Duodenal mucosa (tissue), 2 donors: ENCODE results near the gene PWWP2B.

Experiments used
- H3K27ac ChIP-seq: one replicate; pipeline ENCODE4 v1.7.0; 2013; ENCODE audit warnings: low read depth, low read length
- H3K27me3 ChIP-seq, 2 donors: one replicate each; pipeline ENCODE4 v1.7.0; 2013; ENCODE audit warnings: low read length in 2 of 2, control low read depth in 1 of 2; ENCODE audit not compliant: insufficient read depth in 2 of 2, control insufficient read depth in 1 of 2
- H3K36me3 ChIP-seq, 2 donors: one replicate each; pipeline ENCODE4 v1.7.0; 2013; ENCODE audit warnings: low read length in 2 of 2, control low read depth in 1 of 2; ENCODE audit not compliant: insufficient read depth in 2 of 2, control insufficient read depth in 1 of 2
- H3K4me1 ChIP-seq, 2 donors: one replicate each; pipeline ENCODE4 v1.7.0; 2013; ENCODE audit warnings: low read length in 2 of 2, control low read depth in 1 of 2; ENCODE audit not compliant: insufficient read depth in 2 of 2, control insufficient read depth in 1 of 2
- H3K4me3 ChIP-seq, 2 donors: one replicate each; pipeline ENCODE4 v1.7.0; 2013; ENCODE audit warnings: low read length in 2 of 2, low read depth in 1 of 2
- H3K9ac ChIP-seq, 2 donors: one replicate each; pipeline ENCODE4 v1.7.0; 2013; ENCODE audit warnings: low read length in 2 of 2, low read depth in 1 of 2
- H3K9me3 ChIP-seq, 2 donors: one replicate each; pipeline ENCODE4 v1.7.0; 2013; ENCODE audit warnings: low read length in 2 of 2, control low read depth in 1 of 2; ENCODE audit not compliant: control insufficient read depth in 1 of 2

PWWP2B gene

GRCh38 chr10:132439025-132439388 is 42.0 kb downstream of the PWWP2B start:
- H3K27ac ChIP-seq: no peak overlapping the region
- no peaks in the 10 kb centered on the region for H3K27me3 ChIP-seq
- peaks cover 0 to 3% of the 10 kb centered on the region in 2 donors for H3K4me1 ChIP-seq
- H3K4me3 ChIP-seq: no peak overlapping the region
- H3K9ac ChIP-seq: no peak overlapping the region
- no peaks in the 10 kb centered on the region for H3K9me3 ChIP-seq
- no peaks in the 10 kb centered on the region for H3K36me3 ChIP-seq

DNA sequence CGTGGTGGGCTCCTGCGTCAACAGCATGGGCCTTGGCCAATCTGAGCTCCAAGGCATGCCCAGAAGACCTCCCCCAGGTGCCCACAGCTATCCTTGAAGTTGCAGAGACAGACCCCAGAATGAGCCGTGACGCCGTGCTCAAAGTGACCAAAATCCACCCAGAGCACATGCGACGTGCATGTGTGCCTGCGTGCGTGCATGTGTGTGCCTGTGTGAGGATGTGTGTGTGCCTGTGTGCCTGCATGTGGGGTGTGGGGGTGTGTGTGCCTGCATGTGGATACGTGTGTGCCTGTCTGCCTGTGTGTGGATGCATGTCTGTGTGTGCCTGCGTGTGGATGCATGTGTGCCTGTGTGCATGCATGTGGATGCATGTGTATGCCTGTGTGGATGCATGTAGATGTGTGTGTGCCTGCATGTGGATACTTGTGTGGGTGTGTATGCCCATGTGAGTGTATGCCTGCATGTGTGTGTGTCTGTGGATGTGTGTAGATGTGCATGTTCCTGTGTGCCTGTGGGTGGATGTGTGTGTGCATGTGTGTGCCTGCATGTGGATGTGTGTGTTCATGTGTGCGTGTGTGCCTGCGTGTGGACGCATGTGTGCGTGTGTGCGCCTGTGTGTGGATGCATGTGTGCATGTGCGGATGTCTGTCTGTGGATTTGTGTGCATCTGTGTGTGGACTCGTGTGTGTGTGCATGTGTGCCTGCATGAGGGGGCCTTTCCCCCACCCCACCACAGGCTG is 42.6 kb downstream of the PWWP2B start:
- Histone ChIP-seq H3K4me1 (no peaks in the 10 kb centered on the region), H3K4me3 (no peak overlapping the region), H3K9ac (no peak overlapping the region), H3K27me3 (no peaks in the 10 kb centered on the region), H3K9me3 (no peaks in the 10 kb centered on the region), H3K36me3 (no peaks in the 10 kb centered on the region), H3K27ac (no peak overlapping the region)

DNA sequence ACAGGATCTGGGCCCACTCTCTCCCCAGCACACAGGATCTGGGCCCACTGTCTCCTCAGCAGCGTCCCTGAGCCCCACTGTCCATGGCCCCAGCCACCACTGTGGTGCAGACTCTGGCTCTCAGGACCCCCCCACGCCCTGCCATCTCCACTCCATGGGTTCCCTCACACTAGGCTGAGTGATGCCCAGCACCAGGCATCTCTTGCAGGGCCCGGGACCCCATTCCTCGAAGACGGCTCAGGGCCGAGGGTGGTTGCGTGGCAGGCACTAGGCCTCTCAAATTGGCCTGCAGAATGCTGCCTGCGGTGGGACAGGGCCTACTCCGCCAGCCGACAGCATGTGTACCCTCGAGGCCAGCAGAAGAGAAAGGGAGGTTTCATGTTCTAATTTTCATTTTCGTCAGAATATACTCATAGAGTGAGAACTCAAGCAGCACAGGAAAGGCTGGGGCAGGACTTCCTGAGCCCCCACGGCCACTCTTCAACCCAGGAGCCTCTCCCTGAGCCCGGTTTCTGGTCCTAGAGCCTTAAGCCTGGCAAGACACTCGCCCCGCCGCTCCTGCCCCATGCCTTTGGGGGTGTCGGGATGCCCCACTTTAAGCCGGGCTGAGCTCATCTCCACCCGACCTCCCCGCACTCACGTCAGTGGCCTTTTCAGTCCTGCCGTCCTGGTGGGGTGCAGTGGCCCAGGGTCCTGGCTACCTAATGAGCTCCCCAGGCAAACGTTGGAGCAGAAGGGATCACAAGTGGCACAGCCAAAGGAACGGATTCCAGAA is 44.0 kb downstream of the PWWP2B start:
- Histone ChIP-seq H3K9me3 (no peaks in the 10 kb centered on the region), H3K9ac (no peak overlapping the region), H3K27ac (no peak overlapping the region), H3K4me1 (no peaks in the 10 kb centered on the region), H3K36me3 (no peaks in the 10 kb centered on the region), H3K4me3 (no peak overlapping the region), H3K27me3 (no peaks in the 10 kb centered on the region)

DNA sequence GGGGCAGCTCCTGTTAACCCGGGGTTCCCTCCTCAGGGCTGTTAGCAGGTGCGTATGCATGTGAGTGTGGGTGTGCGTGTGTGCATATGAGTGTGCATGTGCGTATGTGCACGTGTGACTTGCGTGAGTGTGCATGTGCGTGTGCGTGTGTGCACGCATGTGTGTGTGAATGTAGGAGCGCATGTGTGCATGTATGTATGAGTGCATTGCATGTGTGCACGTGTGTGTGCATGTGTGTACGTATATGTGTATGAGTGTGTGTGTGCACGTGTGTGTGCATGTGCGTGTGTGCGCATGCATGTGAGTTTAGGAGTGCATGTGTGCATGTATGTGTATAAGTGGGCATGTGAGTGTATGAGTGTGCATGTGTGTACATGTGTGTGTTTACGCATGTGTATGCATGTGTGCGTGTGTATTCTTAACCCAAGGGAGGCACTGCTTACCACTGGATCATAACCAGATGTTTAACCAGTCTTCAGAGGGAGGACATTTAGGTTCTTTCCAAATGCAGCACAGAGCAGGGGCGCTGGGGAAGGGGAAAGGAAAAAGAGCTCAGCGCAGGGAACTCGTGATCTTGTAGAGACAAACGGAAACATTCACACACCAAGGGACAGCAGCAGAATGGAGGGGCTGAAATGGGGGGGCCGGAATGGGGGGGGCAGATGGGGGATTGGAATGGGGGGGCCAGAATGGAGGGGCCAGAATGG is 45.0 kb downstream of the PWWP2B start:
- Histone ChIP-seq H3K4me1 (peaks cover 7% of the 10 kb centered on the region in 2 donors), H3K36me3 (no peaks in the 10 kb centered on the region), H3K27me3 (no peaks in the 10 kb centered on the region), H3K9ac (peak overlapping the region in 1 of 2 donors; percentile 2), H3K4me3 (no peak overlapping the region), H3K9me3 (no peaks in the 10 kb centered on the region), H3K27ac (no peak overlapping the region)

- Histone ChIP-seq H3K4me1 (peaks cover 13% of the 10 kb centered on the region in 2 donors), H3K9ac (no peak overlapping the region), H3K4me3 (no peak overlapping the region), H3K27ac (no peak overlapping the region), H3K9me3 (no peaks in the 10 kb centered on the region), H3K36me3 (no peaks in the 10 kb centered on the region), H3K27me3 (no peaks in the 10 kb centered on the region)
These were observed 45.6 kb downstream of the PWWP2B start for GRCh38 chr10:132442636-132443035.

GRCh38 chr10:132443605-132443982 is 46.6 kb downstream of the PWWP2B start:
- Histone ChIP-seq H3K27ac (no peak overlapping the region), H3K27me3 (no peaks in the 10 kb centered on the region), H3K4me3 (no peak overlapping the region), H3K4me1 (peaks cover 20% of the 10 kb centered on the region in 2 donors), H3K36me3 (no peaks in the 10 kb centered on the region), H3K9ac (no peak overlapping the region), H3K9me3 (no peaks in the 10 kb centered on the region)

DNA sequence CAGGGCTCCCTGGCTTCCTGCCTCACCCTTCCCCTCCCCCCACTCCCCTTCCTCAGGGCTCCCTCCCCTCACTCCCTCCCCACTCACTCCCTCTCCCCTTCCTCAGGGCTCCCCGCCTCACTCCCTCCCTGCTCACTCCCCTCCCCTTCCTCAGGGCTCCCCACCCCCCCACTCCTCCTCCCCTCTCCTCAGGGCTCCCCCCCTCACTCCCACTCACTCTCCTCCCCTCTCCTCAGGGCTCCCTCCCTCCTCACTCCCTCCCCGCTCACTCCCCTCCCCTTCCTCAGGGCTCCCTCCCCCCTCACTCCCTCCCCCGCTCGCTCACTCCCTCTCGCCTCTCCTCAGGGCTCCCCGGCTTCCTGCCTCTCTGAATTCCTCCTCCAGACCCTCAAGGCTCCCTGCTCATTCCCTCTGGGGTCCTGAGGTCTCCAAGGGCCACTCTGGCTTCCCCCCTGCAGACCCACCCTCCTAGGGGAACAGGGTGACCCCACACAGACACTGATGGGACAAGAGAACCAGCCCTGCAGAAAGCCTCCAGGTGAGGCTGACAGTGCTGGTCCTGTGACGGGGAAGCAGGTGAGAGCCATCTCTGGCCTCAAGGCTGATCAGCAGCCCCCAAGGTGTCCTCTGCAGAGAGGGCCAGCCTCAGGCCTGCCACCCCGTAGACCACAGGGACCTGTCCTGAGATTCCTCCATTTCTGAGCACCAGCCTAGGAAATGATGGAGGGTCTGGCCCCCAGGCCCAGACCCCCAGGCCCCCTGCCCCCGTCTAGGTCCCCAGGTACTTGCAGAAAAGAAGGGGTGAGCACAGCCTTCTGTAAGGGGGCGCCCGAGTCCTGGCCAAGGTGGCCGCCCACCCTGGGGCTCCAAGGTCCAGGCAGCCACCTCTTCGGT is 47.2 kb downstream of the PWWP2B start:
- Histone ChIP-seq H3K4me3 (no peak overlapping the region), H3K9me3 (no peaks in the 10 kb centered on the region), H3K27ac (no peak overlapping the region), H3K36me3 (no peaks in the 10 kb centered on the region), H3K27me3 (no peaks in the 10 kb centered on the region), H3K9ac (no peak overlapping the region), H3K4me1 (peaks cover 20 to 21% of the 10 kb centered on the region in 2 donors)

- H3K4me3 ChIP-seq: no peak overlapping the region
- no peaks in the 10 kb centered on the region for H3K36me3 ChIP-seq
- H3K9ac ChIP-seq: no peak overlapping the region
- no peaks in the 10 kb centered on the region for H3K27me3 ChIP-seq
- no peak overlapping the region for H3K27ac ChIP-seq
- no peaks in the 10 kb centered on the region for H3K9me3 ChIP-seq
- H3K4me1 ChIP-seq: peaks cover 25% of the 10 kb centered on the region in 2 donors
These were observed 47.9 kb downstream of the PWWP2B start for GRCh38 chr10:132444877-132445351.

DNA sequence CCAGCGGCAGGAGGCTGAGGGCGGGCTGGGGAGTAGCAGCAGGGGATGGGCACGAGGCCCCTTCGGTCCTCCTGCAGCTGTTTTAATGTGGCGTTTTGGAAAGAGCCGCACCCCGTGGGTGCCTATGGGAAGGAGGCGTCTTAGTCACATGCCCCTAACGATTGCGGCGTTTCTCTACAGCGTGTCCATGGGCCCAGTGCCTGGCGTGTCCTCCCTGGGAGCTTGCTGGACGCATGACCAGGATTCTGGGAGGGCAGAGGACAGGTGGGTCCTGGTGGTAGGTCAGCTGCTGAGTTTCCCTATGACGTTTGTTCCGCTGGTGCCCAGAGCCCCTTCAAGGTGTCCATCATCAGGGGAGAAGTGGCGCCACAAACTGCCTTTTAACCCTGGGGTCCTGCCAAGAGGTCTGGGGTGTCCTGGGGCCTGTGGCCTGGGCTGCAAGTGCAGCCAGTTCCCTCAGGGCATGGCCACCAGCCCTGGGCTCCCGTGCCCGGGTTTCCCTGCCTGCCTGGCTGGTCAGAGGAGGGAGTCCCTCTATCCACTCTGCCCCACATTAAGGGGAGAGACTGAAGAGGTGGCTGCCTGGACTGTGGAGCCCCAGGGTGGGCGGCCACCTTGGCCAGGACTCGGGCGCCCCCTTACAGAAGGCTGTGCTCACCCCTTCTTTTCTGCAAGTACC is 48.7 kb downstream of the PWWP2B start:
- H3K4me3 ChIP-seq: no peak overlapping the region
- no peak overlapping the region for H3K27ac ChIP-seq
- no peak overlapping the region for H3K9ac ChIP-seq
- H3K4me1 ChIP-seq: peaks cover 25% of the 10 kb centered on the region in 2 donors
- no peaks in the 10 kb centered on the region for H3K36me3 ChIP-seq
- H3K27me3 ChIP-seq: no peaks in the 10 kb centered on the region
- no peaks in the 10 kb centered on the region for H3K9me3 ChIP-seq
